CD4-positive, alpha-beta T cell treated with Interleukin-15 for 4 hours (primary cell): ENCODE data around the gene ISLR.

ENCODE experiments used
- DNase-seq: peaks from one replicate; pipeline ENCODE4 v3.0.0-alpha.2; 2020; ENCODE audit warnings: low spot score

Gene ISLR

DNA sequence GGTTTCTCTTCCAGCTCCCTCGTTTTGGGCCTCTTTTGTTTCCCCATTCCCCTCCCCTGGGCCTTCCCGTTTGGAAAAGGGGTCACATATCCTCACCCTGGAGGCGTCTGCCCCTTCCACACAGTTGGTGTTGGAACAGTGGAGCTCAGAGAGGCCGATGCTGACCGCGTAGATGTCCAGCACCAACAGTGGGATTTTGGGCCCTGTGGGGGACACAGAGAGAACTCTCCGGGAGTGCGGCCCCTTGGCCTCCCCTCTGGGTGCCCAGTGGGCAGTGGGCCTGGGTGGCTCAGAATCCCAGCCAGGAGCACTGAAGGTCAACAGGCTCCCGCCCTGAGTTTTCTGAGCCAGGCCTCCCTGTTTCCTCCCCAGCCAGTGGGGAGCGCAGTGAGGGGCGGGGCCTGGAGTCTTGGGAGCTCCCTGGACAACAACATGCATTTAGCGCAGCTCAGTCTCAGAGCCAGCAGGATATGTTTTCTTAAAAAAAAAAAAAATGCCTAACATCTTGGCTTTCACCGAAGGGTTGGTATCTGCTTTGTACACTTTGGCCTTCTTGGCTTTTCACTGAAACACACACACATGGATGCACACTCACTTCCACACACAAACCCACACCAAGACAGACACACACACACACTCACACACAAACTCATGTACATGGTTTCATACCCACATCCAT lies 670 bp upstream of the ISLR start:
- no peak for DNase-seq

DNA sequence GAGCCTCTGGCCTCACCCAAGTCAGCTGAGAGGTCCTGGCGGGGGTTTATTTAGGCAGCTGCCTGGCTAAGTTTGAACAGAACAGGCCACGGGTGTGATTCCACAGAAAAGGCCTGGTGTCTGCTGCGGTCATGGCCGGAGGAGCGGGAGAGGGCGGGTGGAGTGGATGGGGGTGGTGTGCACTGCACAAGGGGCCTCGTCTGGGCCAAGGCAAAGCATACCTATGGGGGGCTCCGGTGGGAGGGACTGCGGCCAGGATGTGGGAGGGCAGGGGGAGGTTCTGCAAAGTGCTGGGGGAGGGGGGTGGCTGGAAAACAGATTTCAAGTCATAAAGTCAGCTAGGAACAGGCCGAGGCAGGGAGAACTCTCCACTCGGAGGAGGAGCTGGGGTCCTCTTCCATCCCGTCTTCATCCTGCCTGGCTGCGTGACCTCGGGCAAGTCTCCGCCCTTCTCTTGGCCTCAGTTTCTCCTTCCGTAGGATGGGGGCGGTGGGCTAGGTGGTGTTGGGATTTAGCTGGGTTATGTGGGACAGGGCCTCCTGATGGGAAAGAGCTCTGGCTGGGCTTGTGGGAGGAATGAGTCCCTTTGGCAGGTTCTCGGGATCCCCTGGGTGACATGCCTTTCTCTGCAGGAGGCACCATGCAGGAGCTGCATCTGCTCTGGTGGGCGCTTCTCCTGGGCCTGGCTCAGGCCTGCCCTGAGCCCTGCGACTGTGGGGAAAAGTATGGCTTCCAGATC lies 878 bp downstream of the ISLR start:
- DNase-seq = no peak

DNA sequence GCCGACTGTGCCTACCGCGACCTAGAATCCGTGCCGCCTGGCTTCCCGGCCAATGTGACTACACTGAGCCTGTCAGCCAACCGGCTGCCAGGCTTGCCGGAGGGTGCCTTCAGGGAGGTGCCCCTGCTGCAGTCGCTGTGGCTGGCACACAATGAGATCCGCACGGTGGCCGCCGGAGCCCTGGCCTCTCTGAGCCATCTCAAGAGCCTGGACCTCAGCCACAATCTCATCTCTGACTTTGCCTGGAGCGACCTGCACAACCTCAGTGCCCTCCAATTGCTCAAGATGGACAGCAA lies 1.4 kb downstream of the ISLR start:
- DNase-seq = no peak

DNA sequence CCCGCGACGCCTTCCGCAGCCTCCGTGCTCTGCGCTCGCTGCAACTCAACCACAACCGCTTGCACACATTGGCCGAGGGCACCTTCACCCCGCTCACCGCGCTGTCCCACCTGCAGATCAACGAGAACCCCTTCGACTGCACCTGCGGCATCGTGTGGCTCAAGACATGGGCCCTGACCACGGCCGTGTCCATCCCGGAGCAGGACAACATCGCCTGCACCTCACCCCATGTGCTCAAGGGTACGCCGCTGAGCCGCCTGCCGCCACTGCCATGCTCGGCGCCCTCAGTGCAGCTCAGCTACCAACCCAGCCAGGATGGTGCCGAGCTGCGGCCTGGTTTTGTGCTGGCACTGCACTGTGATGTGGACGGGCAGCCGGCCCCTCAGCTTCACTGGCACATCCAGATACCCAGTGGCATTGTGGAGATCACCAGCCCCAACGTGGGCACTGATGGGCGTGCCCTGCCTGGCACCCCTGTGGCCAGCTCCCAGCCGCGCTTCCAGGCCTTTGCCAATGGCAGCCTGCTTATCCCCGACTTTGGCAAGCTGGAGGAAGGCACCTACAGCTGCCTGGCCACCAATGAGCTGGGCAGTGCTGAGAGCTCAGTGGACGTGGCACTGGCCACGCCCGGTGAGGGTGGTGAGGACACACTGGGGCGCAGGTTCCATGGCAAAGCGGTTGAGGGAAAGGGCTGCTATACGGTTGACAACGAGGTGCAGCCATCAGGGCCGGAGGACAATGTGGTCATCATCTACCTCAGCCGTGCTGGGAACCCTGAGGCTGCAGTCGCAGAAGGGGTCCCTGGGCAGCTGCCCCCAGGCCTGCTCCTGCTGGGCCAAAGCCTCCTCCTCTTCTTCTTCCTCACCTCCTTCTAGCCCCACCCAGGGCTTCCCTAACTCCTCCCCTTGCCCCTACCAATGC lies 2.0 kb downstream of the ISLR start:
- no peak for DNase-seq

DNA sequence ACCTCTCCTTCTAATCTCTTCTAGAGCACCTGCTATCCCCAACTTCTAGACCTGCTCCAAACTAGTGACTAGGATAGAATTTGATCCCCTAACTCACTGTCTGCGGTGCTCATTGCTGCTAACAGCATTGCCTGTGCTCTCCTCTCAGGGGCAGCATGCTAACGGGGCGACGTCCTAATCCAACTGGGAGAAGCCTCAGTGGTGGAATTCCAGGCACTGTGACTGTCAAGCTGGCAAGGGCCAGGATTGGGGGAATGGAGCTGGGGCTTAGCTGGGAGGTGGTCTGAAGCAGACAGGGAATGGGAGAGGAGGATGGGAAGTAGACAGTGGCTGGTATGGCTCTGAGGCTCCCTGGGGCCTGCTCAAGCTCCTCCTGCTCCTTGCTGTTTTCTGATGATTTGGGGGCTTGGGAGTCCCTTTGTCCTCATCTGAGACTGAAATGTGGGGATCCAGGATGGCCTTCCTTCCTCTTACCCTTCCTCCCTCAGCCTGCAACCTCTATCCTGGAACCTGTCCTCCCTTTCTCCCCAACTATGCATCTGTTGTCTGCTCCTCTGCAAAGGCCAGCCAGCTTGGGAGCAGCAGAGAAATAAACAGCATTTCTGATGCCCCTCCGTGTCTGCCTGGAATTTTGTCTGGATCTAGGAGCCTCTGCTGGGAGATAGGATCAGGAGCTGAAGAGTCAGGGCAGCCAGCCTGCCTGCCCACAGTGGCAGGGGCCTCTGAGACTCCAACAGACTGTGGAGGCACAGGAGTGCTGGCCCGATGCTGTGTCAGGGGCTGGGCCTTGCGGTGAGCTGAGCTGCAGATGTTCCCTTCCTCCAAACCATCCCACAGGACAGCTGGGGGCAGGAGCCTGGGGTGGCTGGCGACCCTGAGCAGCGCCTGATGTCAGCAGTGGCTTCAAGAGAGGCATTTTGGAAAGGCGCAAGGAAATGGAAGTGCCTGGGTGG lies 3.0 kb downstream of the ISLR start:
- DNase-seq = no peak

DNA sequence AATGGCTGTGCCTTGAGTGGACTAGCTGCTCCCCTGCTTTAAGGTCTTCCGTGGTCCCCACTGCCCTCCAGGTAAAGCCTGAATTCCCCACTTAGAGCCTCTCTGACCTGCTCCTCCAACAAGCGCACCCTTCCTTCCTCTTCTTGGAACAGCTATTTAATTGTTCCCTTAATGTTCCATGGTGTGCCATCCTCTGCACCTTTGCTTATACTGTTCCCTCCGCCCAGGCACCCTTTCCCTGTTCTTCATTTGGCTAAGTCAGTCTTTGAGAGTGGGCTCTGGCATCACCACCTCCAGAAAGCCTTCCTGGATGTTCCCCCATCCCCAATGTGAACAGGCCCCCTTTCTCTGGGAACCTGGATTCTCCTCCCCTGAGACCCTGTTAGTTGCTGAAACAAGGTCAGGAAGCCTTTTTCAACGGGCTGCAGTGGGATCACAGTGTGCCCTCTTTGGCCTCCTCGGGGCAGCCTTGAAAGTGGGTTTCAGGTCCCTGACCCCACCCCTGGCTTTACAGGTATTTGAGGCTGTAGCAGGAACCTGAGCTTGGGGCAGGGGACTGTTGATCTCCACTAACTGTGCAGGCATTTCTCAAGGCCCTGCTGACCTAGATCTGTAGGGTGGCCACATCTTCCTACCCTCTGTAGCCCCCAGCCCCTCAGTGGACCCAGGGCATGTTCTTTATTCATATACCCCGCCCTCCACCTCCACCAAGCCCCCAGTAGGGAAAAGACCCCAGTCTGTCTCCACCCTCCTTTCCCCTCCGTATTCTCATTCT lies 5.0 kb downstream of the ISLR start:
- DNase-seq = no peak

DNA sequence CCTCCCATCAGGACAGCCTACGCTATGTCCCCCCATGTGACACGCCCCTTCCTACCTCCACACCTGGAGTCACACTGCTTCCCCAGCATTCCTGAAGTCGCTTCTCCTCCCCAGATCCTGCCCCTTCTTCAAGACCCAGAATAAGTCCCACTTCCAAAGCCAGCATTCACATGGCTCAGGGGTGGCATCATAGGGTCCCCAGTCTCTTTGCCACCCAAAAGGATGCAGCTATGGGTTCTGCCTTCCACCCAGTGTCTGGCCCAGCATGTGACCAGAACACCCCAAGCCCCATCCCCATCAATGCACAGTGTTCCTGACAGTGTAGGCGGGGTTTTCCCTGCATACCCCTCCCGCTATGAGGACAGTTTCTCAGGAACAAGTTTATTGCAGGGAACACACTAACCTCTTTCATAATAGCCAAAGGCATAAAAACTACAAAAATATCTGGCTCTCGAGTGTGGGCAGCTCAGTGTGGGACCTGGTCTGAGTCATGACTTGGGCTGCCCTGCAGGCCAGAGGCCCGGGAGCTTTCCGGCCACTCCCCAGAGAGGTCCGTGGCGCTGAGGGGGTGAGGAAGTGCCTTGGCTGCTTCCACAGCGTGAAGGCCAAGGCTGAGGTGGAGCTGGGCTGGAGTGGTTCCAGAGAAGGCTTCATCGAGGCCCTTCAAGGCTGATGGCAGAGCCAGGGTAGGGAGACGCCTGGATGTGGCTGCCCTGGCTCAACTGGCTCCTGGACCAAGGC lies 5.8 kb downstream of the ISLR start:
- DNase-seq = no peak

DNA sequence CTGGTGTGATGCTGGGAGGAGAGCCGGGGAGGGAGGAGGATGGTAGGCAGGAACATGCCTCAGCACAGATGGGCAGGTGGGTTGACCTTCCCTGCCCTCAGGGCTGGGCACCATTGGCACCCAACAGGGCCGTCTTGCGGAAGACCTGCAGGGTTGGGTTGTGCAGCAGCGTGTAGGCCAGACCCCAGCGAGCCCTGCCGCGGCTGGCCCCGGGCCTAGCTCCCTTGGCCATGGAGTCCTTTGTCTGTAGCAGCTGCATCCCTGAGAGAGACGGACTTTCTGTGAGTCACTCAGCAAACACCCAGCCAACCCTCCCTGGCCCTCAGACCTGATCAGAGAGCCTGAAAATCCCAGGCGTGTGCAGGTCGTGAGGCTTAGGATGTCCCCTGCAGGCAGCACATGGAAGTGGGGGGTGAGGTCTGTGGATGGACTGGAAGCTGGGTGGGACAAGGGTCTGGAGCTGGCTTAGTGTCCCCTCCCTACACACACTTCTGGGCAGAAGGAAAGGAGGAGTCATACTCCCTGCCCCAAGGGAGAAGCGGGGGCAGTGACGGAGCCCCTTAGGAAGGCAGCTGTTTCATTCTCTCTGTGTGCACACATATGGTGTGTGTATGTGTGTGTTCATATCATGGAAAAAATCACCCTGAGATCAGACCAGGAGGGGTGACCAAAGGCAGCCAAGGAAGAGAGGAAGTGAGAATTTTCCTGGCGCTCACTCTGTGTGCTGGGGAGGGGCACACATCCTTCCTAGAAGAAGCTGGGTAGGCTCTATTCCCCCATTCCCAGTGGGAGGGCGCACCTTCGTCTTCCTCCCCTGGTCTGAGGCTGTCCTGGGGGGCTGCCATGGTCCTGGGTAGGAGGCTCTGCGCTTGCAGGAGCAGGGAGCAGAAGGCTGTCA lies 6.7 kb downstream of the ISLR start:
- no peak for DNase-seq

DNA sequence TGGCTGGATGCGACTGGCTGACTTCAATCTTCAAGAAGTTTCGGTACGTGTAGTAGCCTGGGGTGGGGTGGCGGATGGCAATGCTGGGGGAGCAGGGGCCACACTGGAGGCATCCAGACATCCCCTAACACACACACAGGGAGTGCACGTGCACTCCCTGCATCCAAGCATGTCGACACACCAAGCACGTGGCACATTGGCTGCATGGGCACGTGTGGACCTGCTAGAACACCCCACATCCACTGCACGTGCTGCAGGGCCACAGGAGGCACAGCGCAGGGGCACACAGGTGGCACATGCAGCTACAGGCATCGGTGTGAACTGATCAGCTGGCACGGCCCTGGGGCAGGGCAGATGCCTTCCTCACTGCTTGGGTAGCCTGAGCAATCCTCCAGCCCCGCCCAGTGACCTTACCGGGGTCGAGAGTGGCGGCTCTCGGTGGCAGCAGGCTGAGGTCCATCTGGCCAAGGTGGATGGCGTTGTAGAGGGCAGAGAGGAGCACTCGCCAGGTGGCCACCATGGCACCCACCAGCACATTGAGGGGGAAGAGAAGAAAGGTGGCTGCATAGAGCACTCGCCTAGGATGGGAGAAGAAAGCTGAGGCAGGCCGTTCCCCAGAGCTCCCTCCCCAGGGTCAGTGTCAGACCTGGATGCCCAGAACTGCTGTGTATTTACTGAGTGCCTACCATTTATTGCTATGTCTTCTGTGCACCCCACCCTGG lies 7.5 kb downstream of the ISLR start:
- no peak for DNase-seq

DNA sequence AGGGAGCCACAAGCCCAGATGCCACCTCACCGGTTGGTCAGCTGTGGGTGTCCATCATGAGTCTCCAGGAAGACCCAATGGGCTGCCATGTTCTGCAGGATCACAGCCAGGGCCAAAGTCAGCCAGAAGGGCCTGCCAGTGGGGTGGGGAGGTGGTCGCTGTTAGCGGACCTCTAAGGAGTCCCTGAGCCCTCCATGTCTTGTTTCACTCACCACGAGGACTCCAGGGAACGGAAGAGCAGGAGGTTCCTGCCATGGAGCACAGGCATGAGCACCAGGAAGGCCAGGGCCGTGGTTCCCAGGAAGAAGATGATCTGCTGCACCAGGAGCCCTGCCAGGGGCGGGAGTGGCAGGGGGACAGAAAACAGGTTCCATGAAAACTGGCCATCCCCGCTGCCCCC lies 8.6 kb downstream of the ISLR start:
- DNase-seq = no peak

DNA sequence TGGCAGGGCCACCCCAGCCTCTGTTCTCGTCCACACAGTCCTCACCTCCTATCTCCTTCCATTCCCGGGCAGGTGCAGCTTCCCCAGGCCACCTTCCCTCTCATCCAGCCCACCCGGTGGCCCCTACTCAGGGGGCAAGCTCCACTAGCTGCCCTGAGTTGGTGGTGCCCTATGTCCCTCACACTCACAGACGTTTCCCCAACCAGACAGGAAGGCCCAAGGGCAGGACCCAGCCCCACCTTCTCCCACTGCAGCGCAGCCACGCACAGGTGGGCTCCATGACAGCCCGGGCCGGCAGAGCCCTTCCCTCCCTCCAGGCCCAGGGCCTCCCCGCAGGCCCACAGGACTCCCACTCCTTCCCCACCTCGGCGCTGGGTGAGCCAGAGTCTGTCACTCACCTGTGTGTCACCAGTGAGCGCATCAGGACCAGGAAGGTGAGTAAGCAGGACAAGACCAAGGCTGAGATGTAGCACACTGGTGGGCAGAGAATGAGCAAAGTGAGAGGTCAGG lies 11.1 kb downstream of the ISLR start:
- no peak for DNase-seq

DNA sequence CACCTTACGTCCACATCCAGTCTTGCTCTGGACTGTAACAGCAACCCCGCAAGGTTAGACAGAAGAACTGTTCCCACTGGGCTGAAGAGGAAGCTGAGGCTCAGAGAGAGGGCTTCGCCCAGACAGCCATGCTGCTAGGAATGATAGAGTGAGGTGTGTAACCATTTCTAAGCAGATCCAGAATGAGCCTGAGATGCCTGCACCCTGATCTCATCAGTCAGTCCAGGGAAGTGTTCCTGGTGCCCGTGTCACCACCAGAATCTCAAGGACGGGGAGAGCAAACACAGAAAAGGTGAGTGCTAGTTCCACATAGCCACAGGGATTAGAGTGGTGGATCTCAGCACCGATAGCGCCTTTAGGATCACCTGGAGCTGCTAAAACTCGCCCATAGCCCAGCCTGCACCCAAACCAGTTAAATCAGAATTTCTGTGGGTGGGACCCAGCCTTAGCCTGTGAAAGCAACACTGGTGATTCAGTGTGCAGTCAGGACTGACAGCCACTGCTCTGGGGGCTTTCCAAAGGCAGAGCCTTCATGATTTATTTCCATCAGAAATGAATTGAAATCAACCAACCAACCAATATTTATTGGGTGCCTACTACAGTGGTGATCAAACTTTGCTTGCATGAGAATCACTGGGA lies 12.3 kb downstream of the ISLR start:
- no peak for DNase-seq

DNA sequence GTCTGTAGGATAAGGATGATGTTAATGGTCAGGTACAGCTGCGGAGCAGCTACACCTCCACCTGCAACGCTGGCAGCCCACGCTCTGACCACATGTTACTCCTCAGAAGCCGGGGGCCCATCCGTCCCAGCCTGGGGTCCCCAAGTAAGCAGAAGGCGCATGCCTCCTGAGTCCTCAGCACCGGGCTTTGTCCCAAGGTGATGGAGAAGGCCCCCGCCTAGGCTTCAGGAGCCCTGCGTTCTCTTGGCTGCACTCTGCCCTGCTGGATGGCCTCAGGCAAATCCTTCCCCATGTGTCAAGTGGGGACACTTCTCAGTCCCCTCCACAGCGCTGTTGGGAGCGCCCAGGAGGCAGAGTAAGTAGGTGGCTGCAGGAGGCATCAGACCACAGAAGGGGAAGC lies 14.7 kb downstream of the ISLR start:
- DNase-seq = no peak

DNA sequence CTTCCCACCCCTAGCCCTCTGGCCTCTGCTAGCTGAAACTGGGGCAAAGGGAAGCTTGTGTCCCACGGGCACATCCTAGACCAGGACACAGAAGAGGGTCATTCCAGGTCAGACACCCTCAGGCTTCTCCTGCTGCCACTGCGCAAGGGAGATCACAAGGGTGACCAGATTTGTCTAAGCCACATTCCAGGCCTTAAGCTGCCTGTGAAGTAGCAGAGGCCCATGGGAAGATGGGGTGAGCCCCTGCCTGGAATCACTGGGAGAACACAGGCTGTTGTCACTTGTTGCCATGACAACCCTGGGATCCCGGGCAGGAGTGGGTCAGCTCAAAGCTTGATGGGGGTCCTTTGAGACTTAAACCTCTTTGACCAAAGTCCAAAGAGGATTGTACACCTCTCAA lies 18.3 kb downstream of the ISLR start:
- DNase-seq = no peak

DNA sequence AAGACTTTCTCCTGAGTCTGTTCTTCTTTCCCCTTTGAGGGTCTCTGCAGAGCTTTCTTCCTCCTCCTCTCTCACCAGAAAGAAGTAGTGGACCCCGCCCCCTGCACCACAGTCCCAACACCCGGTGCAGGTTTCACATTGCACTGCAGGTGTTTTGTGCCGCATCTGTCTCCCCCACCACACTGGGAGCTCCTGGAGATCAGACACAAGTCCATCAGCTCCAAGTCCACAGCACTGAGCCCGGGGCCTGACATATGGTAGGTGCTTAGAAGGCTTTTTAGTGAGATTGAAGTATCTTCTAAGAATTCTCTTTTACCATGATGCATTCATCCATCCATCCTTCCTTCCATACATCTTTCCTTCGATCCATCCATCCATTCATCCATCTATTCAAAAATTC lies 19.2 kb downstream of the ISLR start:
- no peak for DNase-seq

DNA sequence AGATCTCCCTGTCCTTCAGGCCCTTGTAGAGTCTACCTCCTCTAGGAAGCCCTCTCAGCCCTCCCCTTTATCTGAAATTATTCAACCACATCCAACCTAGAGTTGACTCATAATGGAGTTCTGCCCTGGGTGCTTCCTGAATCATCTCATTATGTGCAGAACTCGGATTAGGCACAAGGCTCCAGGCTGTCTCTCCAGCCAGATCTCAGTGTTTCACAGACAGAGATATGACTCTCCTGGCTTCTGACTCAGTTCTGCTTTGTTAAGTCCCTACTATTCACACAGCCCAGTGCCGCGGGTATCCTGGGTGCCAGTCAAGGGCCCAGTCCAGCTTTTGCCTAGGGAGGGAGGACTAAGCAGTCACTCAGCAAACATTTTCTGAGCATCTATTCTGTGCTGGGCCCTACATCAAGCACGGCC lies 19.8 kb downstream of the ISLR start:
- no peak for DNase-seq

DNA sequence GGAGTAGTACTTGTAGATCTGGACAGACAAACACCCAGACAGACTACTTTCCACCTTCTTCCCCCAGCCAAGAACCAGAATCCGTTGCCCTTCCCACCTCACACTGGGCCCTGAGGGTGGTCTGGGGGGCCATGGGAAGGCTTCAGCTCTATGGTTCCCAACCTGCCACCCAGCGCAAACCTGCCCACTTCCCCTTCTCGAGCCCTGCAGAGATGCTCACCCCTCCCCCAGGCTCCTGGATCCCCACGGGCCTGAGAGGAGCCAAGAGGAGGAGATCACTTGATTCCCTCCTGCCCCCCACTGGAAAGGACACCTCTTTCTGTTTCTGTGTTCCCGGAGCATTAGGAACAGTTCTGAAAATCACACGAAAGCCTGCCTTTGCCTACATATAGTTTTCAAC lies 20.4 kb downstream of the ISLR start:
- no peak for DNase-seq
